GM06990 (cell line): ENCODE data around the gene PRR14L.

Experiments
- DNase-seq: peaks from one replicate; pipeline ENCODE4 v3.0.0-alpha.2; 2011; ENCODE audit not compliant: insufficient read length; ENCODE audit errors: extremely low read depth
- H3K27me3 ChIP-seq: replicated peaks from 2 replicates; pipeline ENCODE4 v1.6.0; 2011; ENCODE audit warnings: low read length; ENCODE audit not compliant: control insufficient read depth, insufficient read depth
- H3K36me3 ChIP-seq: 2 replicates; pipeline ENCODE4 v1.5.1; 2011; ENCODE audit warnings: low read length; ENCODE audit not compliant: control insufficient read depth, insufficient read depth
- H3K4me3 ChIP-seq: replicated peaks from 2 replicates; pipeline ENCODE4 v1.5.1; 2011; ENCODE audit warnings: low read depth, mild to moderate bottlenecking, control low read depth, low read length
- CTCF ChIP-seq: IDR thresholded peaks from 2 replicates; pipeline ENCODE4 v1.5.1; 2011; ENCODE audit warnings: low read length, control low read depth, mild to moderate bottlenecking, inconsistent platforms; ENCODE audit not compliant: insufficient read depth, poor library complexity, severe bottlenecking

The PRR14L gene

GRCh38 chr22:31637891-31638618, 111.9 kb downstream of the PRR14L start:
- H3K4me3 ChIP-seq = peak overlapping the region; percentile 78
- DNase-seq = peak; percentile 62
- peaks cover 2% of the 10 kb centered on the region for H3K36me3 ChIP-seq
- no peak for TF ChIP-seq CTCF
- no peaks in the 10 kb centered on the region for H3K27me3 ChIP-seq

- peak; percentile 69 for DNase-seq
- Histone ChIP-seq H3K36me3 (peaks cover 4% of the 10 kb centered on the region; the same call in 1 of the 2 replicates), H3K4me3 (peak overlapping the region; percentile 78), H3K27me3 (no peaks in the 10 kb centered on the region)
- TF ChIP-seq CTCF = peak; percentile 30
These were observed 112.5 kb downstream of the PRR14L start for GRCh38 chr22:31637447-31637890.

- no peak overlapping the region; the same call in 1 of the 2 replicates for H3K4me3 ChIP-seq
- H3K36me3 ChIP-seq = peaks cover 8% of the 10 kb centered on the region
- no peaks in the 10 kb centered on the region for H3K27me3 ChIP-seq
- DNase-seq = no peak
- TF ChIP-seq CTCF = no peak
These were observed 114.2 kb downstream of the PRR14L start for GRCh38 chr22:31635638-31636306.

- peaks cover 11% of the 10 kb centered on the region for H3K36me3 ChIP-seq
- H3K4me3 ChIP-seq = peak overlapping the region; percentile 63
- no peak for DNase-seq
- no peak for TF ChIP-seq CTCF
- H3K27me3 ChIP-seq = no peaks in the 10 kb centered on the region
These were observed 118.5 kb downstream of the PRR14L start for GRCh38 chr22:31631436-31631835.
